Activated effector memory CD4-positive, alpha-beta T cell treated with anti-CD3 and anti-CD28 coated beads, Interleukin-2, amount 50 U/mL, for 16 hours (primary cell): Measurements from ENCODE around the gene RBFA.
"Not testable (repeated sequence)": the region's sequence is repeated elsewhere in the genome, so short reads cannot be mapped to it uniquely, and the experiment has no call there.

Source experiments
- DNase-seq: peaks from one replicate; pipeline ENCODE4 v3.0.0-alpha.2; 2020

Gene RBFA

DNA sequence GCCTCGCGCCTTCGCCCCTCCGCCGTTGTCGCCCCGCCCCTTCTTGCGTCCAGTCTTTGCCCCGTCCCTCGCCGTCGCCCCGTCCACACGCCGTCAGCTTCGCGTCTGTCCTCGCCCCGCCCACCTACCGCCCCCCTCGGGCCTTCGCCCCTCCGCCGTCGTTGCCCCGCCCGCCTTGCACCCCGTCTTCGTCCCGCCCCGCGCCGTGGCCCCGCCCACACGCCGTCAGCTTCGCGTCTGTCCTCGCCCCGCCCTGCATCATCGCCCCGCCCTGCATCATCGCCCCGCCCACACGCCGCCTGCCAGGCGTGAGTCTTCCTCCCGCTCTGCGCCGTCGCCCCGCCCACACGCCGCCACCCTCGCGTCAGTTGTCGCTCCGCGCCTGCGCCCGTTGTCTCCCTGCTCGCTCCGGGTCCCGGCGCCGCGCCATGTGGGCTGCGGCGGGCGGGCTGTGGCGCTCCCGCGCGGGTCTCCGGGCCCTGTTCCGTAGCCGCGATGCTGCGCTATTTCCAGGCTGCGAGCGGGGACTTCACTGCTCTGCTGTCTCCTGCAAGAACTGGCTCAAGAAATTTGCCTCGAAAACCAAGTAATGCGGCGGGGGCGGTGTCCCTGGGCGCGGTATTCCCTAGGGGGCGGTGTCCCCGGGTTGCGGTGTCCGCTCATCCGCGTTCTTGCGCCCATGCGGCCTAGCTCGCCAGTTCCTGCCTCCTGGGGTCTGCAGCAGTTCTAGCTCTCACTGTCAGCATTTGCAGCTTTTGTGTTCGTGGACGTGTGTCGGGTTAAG, at the start of gene RBFA:
Gene RBFA (plus strand): TSS at position 367 of the 784 bp plus-strand sequence. CDS start 62 bp downstream, at position 429.
- DNase-seq = peak; percentile 100

GRCh38 chr18:79985172-79985571, 49.1 kb upstream of the RBFA start:
- no peak for DNase-seq

- no peak for DNase-seq
Observed at GRCh38 chr18:79986726-79987125, 47.5 kb upstream of the RBFA start.

DNA sequence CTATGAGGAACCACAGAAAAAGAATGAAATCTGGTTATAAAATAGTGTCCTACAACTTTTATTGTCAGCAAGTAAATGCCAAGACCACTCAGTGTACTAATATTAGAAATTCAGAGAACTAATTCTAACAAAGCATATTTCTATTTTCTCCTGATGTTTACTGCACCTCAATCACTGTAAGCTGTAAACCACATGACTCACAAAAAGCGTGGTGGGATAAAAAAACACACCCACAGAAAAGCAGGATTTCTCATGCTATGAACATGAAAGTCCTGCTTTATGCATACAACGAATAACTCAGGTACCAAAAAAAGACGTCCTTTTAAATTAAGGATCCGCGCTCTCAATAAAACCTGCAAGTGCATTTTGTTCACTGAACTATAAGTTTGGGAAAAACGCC, 46.7 kb upstream of the RBFA start:
- DNase-seq = no peak

GRCh38 chr18:79988071-79988450, 46.2 kb upstream of the RBFA start:
- DNase-seq = peak; percentile 88

DNA sequence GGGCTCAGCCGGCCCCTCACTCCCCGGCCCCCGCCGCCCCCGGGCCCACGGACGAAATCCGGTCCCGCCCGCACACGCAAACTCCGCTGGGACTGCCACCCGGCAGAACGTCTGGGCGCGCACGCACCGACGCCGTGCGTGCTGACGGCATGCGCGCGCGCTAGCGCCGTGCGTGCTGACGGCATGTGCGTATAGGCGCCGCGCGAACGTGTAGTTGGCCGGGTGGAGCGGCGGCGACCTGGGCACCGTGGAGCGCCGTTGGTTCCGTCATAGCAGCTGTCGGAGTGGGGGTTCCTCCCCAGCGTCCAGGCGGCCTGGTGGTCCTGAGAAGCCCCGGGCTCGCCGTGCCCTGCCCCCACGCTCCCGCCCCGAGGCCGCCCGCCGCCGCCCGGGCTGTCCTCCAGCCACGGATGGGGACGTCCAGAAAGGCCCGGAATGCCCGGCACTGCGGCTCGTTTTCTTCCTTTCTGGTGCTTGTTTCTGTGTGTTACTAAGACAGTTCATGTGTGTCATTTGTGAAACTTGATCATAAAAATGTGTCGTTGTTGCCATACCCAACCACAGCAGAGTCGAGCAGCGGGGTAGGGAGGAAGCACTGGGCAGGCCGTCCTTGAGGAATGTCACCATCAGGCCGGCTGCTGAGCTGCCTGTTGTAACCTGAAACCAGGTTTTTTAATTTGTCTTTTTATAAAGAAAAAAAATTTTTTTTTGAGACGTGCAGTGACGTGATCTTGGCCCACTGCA, 45.6 kb upstream of the RBFA start, which contains the start of gene TXNL4A:
Gene TXNL4A (minus strand): TSS at position 113 of the 744 bp plus-strand sequence. CDS start 171 bp downstream, outside the sequence.
- peak; percentile 94 for DNase-seq

GRCh38 chr18:79989195-79989497, 45.1 kb upstream of the RBFA start:
- DNase-seq = no peak

DNA sequence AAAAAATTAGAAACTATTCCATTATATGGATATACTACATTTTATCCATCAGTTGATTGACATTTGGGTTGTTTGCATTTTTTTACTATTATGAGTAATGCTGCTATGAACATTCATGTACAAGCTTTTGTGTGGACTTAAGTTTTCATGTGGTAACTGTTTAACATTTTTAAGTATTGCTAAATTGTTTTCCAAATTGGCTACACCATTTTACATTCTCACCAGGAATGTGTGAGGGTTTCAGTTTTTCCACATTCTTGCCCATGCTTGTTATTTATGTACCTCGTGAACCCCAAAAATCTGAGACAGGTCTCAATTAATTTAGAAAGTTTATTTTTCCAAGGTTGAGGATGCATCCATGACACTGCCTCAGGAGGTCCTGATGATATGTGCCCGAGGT, 42.7 kb upstream of the RBFA start:
- no peak for DNase-seq

- DNase-seq = not testable (repeated sequence)
Observed at GRCh38 chr18:79999701-80000100, 34.5 kb upstream of the RBFA start.

DNA sequence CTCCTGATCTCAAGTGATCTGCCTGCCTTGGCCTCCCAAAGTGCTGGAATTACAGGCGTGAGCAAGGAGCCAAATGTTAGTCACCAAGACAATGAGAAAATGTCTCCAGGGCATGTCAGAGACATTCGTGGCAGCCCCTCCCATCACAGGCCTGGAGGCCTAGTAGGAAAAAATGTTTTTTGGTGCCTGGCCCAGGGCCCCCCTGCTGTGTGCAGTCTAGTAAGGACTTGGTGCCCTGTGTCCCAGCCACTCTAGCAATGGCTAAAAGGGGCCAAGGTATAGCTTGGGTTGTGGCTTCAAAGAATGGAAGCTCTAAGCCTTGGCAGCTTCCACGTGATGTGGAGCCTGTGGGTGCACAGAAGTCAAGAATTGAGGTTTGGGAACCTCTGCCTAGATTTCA, 33.4 kb upstream of the RBFA start:
- DNase-seq = no peak

DNA sequence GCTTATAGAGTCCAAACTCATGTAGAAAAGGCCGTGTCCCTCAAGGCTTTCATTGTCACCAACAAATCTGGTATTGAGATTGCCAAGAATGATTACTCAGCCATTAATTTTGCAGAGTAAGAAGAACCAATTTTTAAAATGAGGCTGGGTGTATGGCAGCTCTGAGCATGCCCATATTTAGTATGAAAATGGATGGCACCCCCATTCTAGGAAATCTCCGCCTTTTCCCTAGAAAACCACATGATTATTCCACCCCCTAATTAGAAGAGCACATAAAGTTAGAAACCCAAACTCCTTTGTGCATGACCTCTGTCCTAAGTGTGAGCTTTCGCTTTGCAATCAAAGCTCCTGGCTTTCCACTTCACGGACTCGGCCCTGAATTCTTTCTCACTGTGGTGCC, 31.8 kb upstream of the RBFA start:
- DNase-seq = no peak

DNA sequence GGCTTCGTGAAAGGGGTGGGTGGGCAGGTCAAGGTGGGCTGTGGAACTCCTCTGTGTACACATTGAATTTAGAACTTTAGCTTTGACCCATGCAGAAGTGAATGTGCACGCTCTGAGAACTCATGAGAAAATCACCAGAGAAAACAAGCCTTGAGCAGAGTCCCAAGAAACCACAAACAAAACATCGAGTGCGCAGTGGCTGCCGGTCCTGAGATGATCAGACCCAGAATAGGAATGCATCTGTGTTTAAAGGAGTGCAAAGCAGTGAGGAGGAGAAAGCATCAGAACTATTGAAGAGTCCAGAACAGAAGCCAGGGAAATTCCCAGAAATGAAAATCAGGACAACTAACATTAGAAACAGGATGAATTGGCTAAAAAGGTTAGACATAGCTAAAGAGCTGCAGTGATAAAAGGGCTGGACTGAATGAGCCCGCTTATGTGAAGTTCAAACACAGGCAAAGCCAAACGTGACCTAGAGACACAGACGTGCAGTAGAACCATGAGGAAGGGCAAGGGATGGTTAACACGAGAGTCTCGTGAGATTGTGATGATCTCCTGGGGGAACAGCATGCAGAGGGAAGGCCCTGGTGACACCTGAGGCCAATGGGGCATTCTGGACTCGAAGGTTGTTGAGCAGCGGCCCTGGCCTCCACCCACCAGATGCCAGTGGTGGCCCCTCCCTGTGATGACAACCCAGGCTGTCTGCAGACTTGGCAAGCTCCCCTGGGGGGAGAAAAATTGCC, 29.5 kb upstream of the RBFA start:
- no peak for DNase-seq

GRCh38 chr18:80006724-80007123, 27.5 kb upstream of the RBFA start:
- DNase-seq = no peak

GRCh38 chr18:80009661-80010550, 24.3 kb upstream of the RBFA start:
- DNase-seq = no peak

- DNase-seq = no peak
Observed at GRCh38 chr18:80010551-80010906, 23.7 kb upstream of the RBFA start.

DNA sequence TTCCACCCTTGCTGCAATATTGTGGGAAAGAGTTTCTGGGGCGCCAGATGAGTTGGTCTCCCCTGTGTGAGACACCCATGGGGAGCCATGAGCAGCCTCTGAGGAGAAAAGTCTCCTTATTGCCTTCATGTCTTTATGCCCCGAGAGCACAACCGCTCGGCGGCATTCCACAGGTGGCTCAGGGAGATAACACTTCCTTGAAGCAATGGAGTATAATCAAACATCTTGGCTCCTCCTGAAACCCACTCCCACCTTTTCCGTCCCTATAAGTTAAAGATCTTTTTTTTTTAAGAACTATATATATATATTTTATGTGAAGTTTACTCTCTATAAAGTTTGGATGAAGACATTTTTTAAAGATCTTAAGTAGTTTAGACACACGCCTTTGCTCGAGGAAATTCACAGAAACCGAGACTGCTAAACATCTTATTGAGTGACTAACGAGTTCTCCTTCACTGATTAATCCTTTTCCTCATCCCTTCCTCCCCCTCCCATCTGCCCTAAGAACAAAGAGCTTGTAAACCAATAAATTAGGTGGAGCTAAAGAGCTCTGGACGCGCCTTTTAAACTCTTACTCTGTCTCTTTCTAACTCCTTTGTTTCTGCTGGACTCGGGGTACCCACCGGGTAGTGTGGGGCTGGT, 22.6 kb upstream of the RBFA start:
- not testable (repeated sequence) for DNase-seq

GRCh38 chr18:80012714-80013113, 21.5 kb upstream of the RBFA start:
- no peak for DNase-seq

- no peak for DNase-seq
Observed at GRCh38 chr18:80022613-80023012, 11.6 kb upstream of the RBFA start.

- DNase-seq = no peak
Observed at GRCh38 chr18:80023173-80023572, 11.1 kb upstream of the RBFA start.

- DNase-seq = no peak
Observed at GRCh38 chr18:80026363-80026762, 7.9 kb upstream of the RBFA start.

DNA sequence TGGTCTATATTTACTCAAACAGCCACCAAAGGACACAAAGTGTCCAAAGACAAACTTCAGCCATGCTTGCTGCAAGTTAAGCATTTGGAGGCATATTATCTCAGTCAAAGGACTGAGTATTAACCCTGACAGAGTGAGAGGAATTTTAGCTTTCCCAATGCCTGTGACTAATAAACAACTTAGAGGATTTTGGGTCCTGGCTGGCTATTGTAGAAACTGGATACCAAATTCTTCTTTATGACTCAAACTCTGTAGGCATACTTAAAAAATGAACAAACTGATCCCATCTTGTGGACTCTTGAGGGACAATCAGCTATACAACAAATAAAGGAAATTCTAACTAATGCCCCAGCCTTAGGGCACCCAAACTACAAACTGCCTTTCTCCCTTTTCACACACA, 6.5 kb upstream of the RBFA start:
- not testable (repeated sequence) for DNase-seq

GRCh38 chr18:80029690-80030089, 4.5 kb upstream of the RBFA start:
- no peak for DNase-seq
